GM19043 (cell line): ENCODE results near the gene PRDM2.
"Not testable (repeated sequence)": the region's sequence is repeated elsewhere in the genome, so short reads cannot be mapped to it uniquely, and the experiment has no call there.

Experiments
- ATAC-seq: cut with Tn5 transposase; IDR thresholded peaks from one replicate; pipeline ENCODE4 v1.9.1; 2021; ENCODE audit warnings: low read depth; ENCODE audit not compliant: unreplicated experiment

PRDM2 gene

GRCh38 chr1:13694886-13695684 is 4.9 kb upstream of the PRDM2 start:
- ATAC-seq, result no peak

GRCh38 chr1:13697738-13698137 is 2.2 kb upstream of the PRDM2 start:
- no peak for ATAC-seq

- ATAC-seq, result no peak
Observed at GRCh38 chr1:13699510-13699909, 478 bp upstream of the PRDM2 start.

GRCh38 chr1:13700521-13701270 is 708 bp downstream of the PRDM2 start:
- ATAC-seq, result peak; percentile 30

GRCh38 chr1:13701271-13701640 is 1.3 kb downstream of the PRDM2 start:
- ATAC-seq, result no peak

- ATAC-seq, result peak; percentile 74
Observed at GRCh38 chr1:13702425-13703127, 2.6 kb downstream of the PRDM2 start.

- peak; percentile 14 for ATAC-seq
Observed at GRCh38 chr1:13703128-13703513, 3.1 kb downstream of the PRDM2 start.

- no peak for ATAC-seq
Observed at GRCh38 chr1:13703558-13704490, 3.8 kb downstream of the PRDM2 start.

GRCh38 chr1:13706046-13706445 is 6.1 kb downstream of the PRDM2 start:
- no peak for ATAC-seq

- ATAC-seq, result no peak
Observed at GRCh38 chr1:13707164-13707563, 7.2 kb downstream of the PRDM2 start.

- ATAC-seq, result no peak
Observed at GRCh38 chr1:13708380-13708982, 8.5 kb downstream of the PRDM2 start.

GRCh38 chr1:13710086-13710485 is 10.1 kb downstream of the PRDM2 start:
- no peak for ATAC-seq

GRCh38 chr1:13714851-13715250 is 14.9 kb downstream of the PRDM2 start:
- no peak for ATAC-seq

- ATAC-seq, result not testable (repeated sequence)
Observed at GRCh38 chr1:13715616-13716287, 15.8 kb downstream of the PRDM2 start.

- no peak for ATAC-seq
Observed at GRCh38 chr1:13722808-13723360, 22.9 kb downstream of the PRDM2 start.

- ATAC-seq, result no peak
Observed at GRCh38 chr1:13723810-13724209, 23.8 kb downstream of the PRDM2 start.

GRCh38 chr1:13725714-13726175 is 25.8 kb downstream of the PRDM2 start:
- ATAC-seq, result no peak

- ATAC-seq, result no peak
Observed at GRCh38 chr1:13728091-13728715, 28.2 kb downstream of the PRDM2 start.
